Loucy (cell line): ENCODE measurements around the gene ROBO1.

Experiments
- EZH2phosphoT487 ChIP-seq: fragments of 200-600 bp; IDR thresholded peaks from 2 replicates; pipeline ENCODE4 v1.6.1; 2018; ENCODE audit warnings: antibody characterized with exemption, mild to moderate bottlenecking, moderate library complexity, borderline replicate concordance
- TF ChIP-seq, protein P1 (sequence below): fragments of 200-600 bp; sonication (generic); conservative IDR thresholded peaks from 2 replicates; pipeline ENCODE4 v1.5.1; 2014; ENCODE audit warnings: mild to moderate bottlenecking, antibody characterized with exemption, low read length

- TF ChIP-seq, protein P1, sequence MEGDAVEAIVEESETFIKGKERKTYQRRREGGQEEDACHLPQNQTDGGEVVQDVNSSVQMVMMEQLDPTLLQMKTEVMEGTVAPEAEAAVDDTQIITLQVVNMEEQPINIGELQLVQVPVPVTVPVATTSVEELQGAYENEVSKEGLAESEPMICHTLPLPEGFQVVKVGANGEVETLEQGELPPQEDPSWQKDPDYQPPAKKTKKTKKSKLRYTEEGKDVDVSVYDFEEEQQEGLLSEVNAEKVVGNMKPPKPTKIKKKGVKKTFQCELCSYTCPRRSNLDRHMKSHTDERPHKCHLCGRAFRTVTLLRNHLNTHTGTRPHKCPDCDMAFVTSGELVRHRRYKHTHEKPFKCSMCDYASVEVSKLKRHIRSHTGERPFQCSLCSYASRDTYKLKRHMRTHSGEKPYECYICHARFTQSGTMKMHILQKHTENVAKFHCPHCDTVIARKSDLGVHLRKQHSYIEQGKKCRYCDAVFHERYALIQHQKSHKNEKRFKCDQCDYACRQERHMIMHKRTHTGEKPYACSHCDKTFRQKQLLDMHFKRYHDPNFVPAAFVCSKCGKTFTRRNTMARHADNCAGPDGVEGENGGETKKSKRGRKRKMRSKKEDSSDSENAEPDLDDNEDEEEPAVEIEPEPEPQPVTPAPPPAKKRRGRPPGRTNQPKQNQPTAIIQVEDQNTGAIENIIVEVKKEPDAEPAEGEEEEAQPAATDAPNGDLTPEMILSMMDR = no peak
- TF ChIP-seq EZH2phosphoT487 = no peak
Measured at GRCh38 chr3:78906245-78906644, 861.6 kb downstream of the ROBO1 start.
